ENCODE measurements around the gene CCL25. TPM values are rescaled to one million over a fixed set of nuclear protein-coding genes. Genes with fewer than 3 reads are reported as not detected.

CCL25 gene
- total RNA-seq, 6 donors from 2014 or later: not detected

DNA sequence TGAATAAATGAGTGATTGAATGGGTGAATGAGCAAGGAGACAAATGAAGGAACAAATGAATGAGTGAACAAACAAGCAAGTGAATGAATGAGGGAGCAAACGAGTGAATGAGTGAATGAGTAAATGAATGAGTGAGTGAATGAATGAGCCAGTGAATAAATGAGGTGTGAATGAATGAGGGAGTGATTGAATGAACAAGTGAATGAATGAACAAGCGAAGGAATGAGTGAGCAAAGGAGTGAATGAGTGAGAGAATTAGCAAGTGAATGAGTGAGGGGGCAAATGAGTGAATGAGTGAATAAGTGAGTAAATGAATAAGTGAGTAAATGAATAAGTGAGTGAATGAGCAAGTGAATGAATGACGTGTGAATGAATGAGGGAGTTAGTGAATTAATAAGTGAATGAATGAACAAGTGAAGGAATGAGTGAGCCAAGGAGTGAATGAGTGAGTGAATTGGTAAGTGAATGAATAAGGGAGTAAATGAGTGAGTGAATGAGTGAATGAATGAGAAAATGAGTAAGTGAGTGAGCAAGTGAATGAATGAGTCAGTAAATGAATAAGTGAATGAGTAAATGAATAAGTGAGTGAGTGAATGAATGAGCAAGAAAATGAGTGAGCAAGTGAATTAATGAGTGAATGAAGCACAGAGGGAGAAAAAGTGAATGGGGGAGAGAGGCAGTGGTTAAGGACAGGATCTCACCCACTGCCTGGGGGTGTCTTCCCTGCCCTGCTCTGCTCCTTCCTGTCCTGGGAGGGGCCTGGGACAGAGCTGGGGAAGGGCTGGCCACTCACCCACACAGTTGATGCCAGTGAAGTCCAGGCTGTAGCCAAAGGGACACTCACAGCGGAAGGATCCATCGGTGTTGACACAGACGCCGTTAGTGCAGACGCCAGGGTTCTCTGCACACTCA lies 36.4 kb downstream of the CCL25 start:
- Histone ChIP-seq H3K36me3 (no peaks in the 10 kb centered on the region), H3K4me3 (no peak overlapping the region), H3K27me3 (no peaks in the 10 kb centered on the region), H3K4me1 (peaks cover 0 to 11% (median 0%) of the 10 kb centered on the region in 4 donors), H3K27ac (no peak overlapping the region), H3K9me3 (peaks cover 0 to 4% (median 0%) of the 10 kb centered on the region in 4 donors)
- TF ChIP-seq POLR2A (IDR thresholded peaks at IDR 0.05) (no peak), EP300 (IDR thresholded peaks at IDR 0.05) (no peak), POLR2AphosphoS5 (IDR thresholded peaks at IDR 0.05) (no peak)
- TF ChIP-seq, protein P1, sequence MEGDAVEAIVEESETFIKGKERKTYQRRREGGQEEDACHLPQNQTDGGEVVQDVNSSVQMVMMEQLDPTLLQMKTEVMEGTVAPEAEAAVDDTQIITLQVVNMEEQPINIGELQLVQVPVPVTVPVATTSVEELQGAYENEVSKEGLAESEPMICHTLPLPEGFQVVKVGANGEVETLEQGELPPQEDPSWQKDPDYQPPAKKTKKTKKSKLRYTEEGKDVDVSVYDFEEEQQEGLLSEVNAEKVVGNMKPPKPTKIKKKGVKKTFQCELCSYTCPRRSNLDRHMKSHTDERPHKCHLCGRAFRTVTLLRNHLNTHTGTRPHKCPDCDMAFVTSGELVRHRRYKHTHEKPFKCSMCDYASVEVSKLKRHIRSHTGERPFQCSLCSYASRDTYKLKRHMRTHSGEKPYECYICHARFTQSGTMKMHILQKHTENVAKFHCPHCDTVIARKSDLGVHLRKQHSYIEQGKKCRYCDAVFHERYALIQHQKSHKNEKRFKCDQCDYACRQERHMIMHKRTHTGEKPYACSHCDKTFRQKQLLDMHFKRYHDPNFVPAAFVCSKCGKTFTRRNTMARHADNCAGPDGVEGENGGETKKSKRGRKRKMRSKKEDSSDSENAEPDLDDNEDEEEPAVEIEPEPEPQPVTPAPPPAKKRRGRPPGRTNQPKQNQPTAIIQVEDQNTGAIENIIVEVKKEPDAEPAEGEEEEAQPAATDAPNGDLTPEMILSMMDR (IDR thresholded peaks at IDR 0.05): no peak
- 80 to 85% methylated on average over 8 of the region's 8 CpGs for WGBS, 2 donors
- ATAC-seq (ENCODE audit: low FRiP score in 2 of 2) (no peak), DNase-seq (no peak)

DNA sequence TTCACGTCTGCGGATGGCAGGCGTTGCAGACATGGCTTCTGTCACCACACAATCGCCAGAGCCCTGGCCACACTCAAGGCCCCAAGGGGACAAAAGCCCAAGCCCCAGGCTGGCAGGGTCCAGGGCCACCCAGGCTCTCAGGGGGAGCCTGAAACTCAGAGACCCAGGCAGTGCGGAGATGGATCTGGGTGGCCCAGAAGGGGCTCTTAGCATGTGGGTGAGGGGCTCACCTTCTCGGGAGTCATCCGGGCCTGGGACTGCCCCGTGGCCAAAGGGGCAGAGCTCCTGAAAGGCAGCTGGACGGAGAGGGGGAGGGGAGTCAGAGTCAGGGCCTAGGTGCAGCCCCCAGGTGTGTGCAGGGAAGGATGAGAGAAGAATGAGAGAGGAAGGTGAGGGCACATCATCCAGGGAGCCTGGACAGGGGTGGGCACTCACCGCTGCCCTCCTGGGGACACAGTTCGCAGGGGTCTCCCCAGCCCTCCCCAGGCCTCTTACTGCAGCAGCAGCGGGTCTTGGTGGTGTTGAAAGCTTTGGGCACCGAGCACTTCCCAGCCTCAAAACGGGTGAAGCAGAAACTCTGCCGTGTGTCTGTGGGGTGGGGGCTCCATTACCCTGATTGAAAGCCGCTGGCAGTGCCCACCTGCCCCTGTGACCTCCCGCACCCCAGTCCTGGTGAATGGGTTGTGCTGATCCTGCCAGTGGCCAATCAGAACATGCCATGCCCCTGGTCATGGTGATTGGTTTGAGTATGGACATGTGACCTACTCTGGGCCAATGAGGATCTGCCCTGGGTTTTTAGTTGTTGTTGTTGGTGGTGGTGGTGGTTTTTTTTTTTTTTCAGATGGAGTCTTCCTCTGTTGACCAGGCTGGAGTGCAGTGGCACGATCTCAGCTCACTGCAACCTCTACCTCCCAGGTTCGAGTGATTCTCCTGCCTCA lies 37.4 kb downstream of the CCL25 start:
- Histone ChIP-seq H3K4me3 (no peak overlapping the region), H3K36me3 (no peaks in the 10 kb centered on the region), H3K27ac (no peak overlapping the region), H3K4me1 (peaks cover 0 to 11% (median 0%) of the 10 kb centered on the region in 4 donors), H3K9me3 (peaks cover 2 to 12% (median 8%) of the 10 kb centered on the region in 4 donors), H3K27me3 (no peaks in the 10 kb centered on the region)
- no peak for TF ChIP-seq POLR2AphosphoS5 (IDR thresholded peaks at IDR 0.05)
- no peak for TF ChIP-seq EP300 (IDR thresholded peaks at IDR 0.05)
- no peak for DNase-seq
- WGBS, 2 donors: 88 to 91% methylated on average over 12 to 19 of the region's 19 CpGs
- ATAC-seq (ENCODE audit: low FRiP score in 2 of 2): peak in 1 of 2 donors; percentile 15

DNA sequence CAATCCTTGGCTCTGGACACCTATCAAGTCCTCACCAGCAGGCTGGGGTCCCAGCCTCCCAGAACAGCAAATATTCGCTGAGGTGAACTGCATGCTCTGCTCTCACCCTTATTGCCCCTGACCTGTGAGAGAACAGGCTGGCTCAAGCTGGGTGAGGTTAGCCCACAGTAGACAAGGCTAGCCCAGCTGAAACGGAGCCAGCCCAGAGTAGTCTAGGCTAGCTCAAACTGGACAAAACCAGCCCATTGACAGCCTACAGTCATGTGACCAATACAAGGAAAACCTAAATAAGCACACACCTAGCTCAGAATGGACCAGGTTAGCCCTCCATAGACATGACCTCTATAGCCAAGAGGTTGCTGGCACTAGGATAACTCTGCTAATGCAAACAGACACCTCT lies 38.4 kb downstream of the CCL25 start:
- peaks cover 12 to 22% (median 18%) of the 10 kb centered on the region in 4 donors for H3K9me3 ChIP-seq
- ATAC-seq (ENCODE audit: low FRiP score in 2 of 2) (no peak), DNase-seq (no peak)
- no peak overlapping the region for H3K27ac ChIP-seq
- no peaks in the 10 kb centered on the region for H3K27me3 ChIP-seq
- TF ChIP-seq EP300 (IDR thresholded peaks at IDR 0.05) (no peak), POLR2A (IDR thresholded peaks at IDR 0.05) (no peak), POLR2AphosphoS5 (IDR thresholded peaks at IDR 0.05) (no peak)
- TF ChIP-seq, protein P1 (IDR thresholded peaks at IDR 0.05): no peak
- 86 to 93% methylated on average over 1 to 2 of the region's 2 CpGs for WGBS, 2 donors
- no peak overlapping the region for H3K4me3 ChIP-seq
- H3K36me3 ChIP-seq: no peaks in the 10 kb centered on the region
- peaks cover 0 to 5% (median 0%) of the 10 kb centered on the region in 4 donors for H3K4me1 ChIP-seq

DNA sequence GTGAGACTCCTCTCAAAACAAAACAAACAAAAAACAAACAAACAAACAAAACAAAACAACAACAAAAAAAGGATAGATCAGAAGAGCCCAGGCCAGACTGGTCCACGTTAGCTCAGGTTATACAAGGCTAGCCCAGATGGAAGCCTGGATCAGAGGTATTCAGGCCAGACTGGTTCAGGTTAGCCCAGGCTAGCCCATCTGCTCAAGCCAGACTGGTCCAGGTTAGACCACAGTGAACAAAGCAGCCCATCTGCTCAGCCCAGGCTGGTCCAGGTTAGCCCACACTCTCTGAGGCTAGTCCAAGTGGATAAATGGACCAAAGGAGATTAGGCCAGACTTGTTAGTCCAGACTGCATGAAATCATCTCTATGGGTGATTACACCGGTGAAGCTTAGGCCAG lies 41.2 kb downstream of the CCL25 start:
- Histone ChIP-seq H3K27ac (no peak overlapping the region), H3K36me3 (no peaks in the 10 kb centered on the region), H3K4me1 (no peaks in the 10 kb centered on the region), H3K9me3 (peaks cover 18 to 35% (median 28%) of the 10 kb centered on the region in 4 donors), H3K27me3 (no peaks in the 10 kb centered on the region), H3K4me3 (no peak overlapping the region)
- DNase-seq (no peak), ATAC-seq (ENCODE audit: low FRiP score in 2 of 2) (no peak)
- TF ChIP-seq EP300 (IDR thresholded peaks at IDR 0.05) (no peak), POLR2AphosphoS5 (IDR thresholded peaks at IDR 0.05) (no peak), POLR2A (IDR thresholded peaks at IDR 0.05) (no peak)
- TF ChIP-seq, protein P1 (IDR thresholded peaks at IDR 0.05): no peak
- WGBS, 2 donors: 87 to 91% methylated on average over 2 of the region's 2 CpGs

DNA sequence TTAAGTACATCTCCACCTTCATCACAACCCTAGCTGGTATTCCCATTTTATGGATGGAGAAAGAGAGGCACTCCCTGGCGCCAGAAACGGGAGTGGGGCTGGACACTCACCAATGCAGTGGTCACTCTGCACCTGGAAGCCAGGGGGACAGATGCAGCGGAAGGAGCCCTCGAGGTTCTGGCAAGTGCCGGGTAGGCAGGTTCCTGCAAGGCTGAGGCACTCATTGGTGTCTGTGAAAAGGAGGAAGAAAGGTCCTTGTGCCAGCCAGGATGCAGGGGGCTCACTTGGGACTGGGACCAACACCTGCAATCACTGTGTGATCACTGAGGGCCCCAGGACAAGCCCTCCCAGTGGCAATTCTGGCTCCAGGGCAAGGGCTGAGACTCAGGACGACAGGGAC lies 41.8 kb downstream of the CCL25 start:
- TF ChIP-seq, protein P1 (IDR thresholded peaks at IDR 0.05): no peak
- no peak for TF ChIP-seq EP300 (IDR thresholded peaks at IDR 0.05)
- no peak for TF ChIP-seq POLR2AphosphoS5 (IDR thresholded peaks at IDR 0.05)
- no peak for TF ChIP-seq POLR2A (IDR thresholded peaks at IDR 0.05)
- WGBS, 2 donors: 79 to 88% methylated on average over 5 to 6 of the region's 6 CpGs
- H3K4me1 ChIP-seq: no peaks in the 10 kb centered on the region

More for the DNA sequence above, 41.8 kb downstream of the CCL25 start:
- Histone ChIP-seq H3K4me3 (no peak overlapping the region), H3K27ac (no peak overlapping the region), H3K27me3 (no peaks in the 10 kb centered on the region), H3K9me3 (peaks cover 18 to 35% (median 28%) of the 10 kb centered on the region in 4 donors), H3K36me3 (no peaks in the 10 kb centered on the region)
- DNase-seq (no peak), ATAC-seq (ENCODE audit: low FRiP score in 2 of 2) (no peak)

All from upper lobe of left lung (tissue), 6 donors.